Measurements from ENCODE around the gene RGS21.

GRCh38 chr1:192316942-192317450 lies at the start of gene RGS21:
- no peak for TF ChIP-seq POLR2A (IDR thresholded peaks at IDR 0.05; ENCODE audit: low read depth, low read length)
- TF ChIP-seq SMC3 (IDR thresholded peaks at IDR 0.05; ENCODE audit: low read depth, low read length): no peak
- TF ChIP-seq CTCF (conservative IDR thresholded peaks at IDR 0.05; ENCODE audit: low read depth, low read length): no peak
- no peak for TF ChIP-seq ELK1 (IDR thresholded peaks at IDR 0.05; ENCODE audit: borderline replicate concordance, low read depth, low read length)
- TF ChIP-seq USF2 (IDR thresholded peaks at IDR 0.05; ENCODE audit: low read depth, low read length): no peak
- TF ChIP-seq CEBPB (IDR thresholded peaks at IDR 0.05; ENCODE audit: low read depth, low read length): no peak
- no peak for TF ChIP-seq MXI1 (IDR thresholded peaks at IDR 0.05; ENCODE audit: borderline replicate concordance, low read depth, low read length)
- no peak for TF ChIP-seq RAD21 (IDR thresholded peaks at IDR 0.05; ENCODE audit: low read length)
- TF ChIP-seq RFX5 (IDR thresholded peaks at IDR 0.05; ENCODE audit: low read depth, low read length): no peak
- TF ChIP-seq FOS (IDR thresholded peaks at IDR 0.05; ENCODE audit: low read depth, low read length): no peak
- no peak for TF ChIP-seq MAFK (IDR thresholded peaks at IDR 0.05; ENCODE audit: low read depth, low read length)
- no peak for TF ChIP-seq BHLHE40 (IDR thresholded peaks at IDR 0.05; ENCODE audit: low read depth, low read length)
- no peak for TF ChIP-seq MAZ (IDR thresholded peaks at IDR 0.05; ENCODE audit: borderline replicate concordance, low read depth, low read length)

Measured in IMR-90 (cell line).